SK-N-SH (cell line): ENCODE results near the gene TRAPPC6A. TPM values are rescaled to one million over a fixed set of nuclear protein-coding genes. Genes with fewer than 3 reads are reported as not detected.

ENCODE experiments used
- CTCF ChIA-PET: fragments of 300-600, 350-600 bp; formaldehyde crosslinking; extraction: SDS; loops from one replicate; lab custom pipeline; 2021; lab: Yijun Ruan, JAX
- POLR2A ChIA-PET: fragments of 350-600 bp; sonication (Branson Sonifier 250); formaldehyde crosslinking; extraction: SDS; loops from one replicate; lab custom pipeline; 2020; ENCODE audit warnings: antibody characterized with exemption, inconsistent platforms; lab: Yijun Ruan, JAX
- DNase-seq: peaks from one replicate; pipeline ENCODE4 v3.0.0; 2012
- H2AFZ ChIP-seq: fragments of 200-600 bp; sonication (generic); 2 replicates; pipeline ENCODE4 v1.8.1; 2016; ENCODE audit warnings: antibody characterized with exemption, mild to moderate bottlenecking, low read depth
- H3F3A ChIP-seq: fragments of 200-600 bp; sonication (generic); replicated peaks from 2 replicates; pipeline ENCODE3; 2016; ENCODE audit warnings: antibody characterized with exemption, mild to moderate bottlenecking; ENCODE audit not compliant: insufficient read depth
- H3K27ac ChIP-seq, 2 experiments: fragments of 200-500 bp in 1 of 2; fragments of 200-600 bp in 1 of 2; sonication (Bioruptor generic) in 1 of 2; sonication (generic), shearing (Covaris generic) in 1 of 2; 2 replicates each; pipeline versions ENCODE4 v1.5.1 to v1.6.1; 2014 to 2016; ENCODE audit warnings: low read depth in 2 of 2, inconsistent platforms in 1 of 2, low read length in 1 of 2, mild to moderate bottlenecking in 1 of 2, mixed read lengths in 1 of 2
- H3K27me3 ChIP-seq: fragments of 200-600 bp; sonication (generic), shearing (Covaris generic); 2 replicates; pipeline ENCODE4 v1.6.1; 2016; ENCODE audit warnings: mixed run types; ENCODE audit not compliant: insufficient read depth
- H3K36me3 ChIP-seq, 2 experiments: fragments of 200-500 bp in 1 of 2; fragments of 200-600 bp in 1 of 2; sonication (Bioruptor generic) in 1 of 2; sonication (generic) in 1 of 2; replicated peaks in 1 of 2; 2 replicates each; pipeline versions ENCODE3 to v1.5.1; 2014 to 2016; ENCODE audit warnings: low read length in 1 of 2, mild to moderate bottlenecking in 1 of 2; ENCODE audit not compliant: insufficient read depth in 2 of 2, control insufficient read depth in 1 of 2
- H3K4me1 ChIP-seq, 2 experiments: fragments of 200-500 bp in 1 of 2; fragments of 200-600 bp in 1 of 2; sonication (Bioruptor generic) in 1 of 2; sonication (generic), shearing (Covaris generic) in 1 of 2; 2 replicates each; pipeline versions ENCODE4 v1.5.1 to v1.6.1; 2014 to 2016; ENCODE audit warnings: low read depth in 1 of 2, low read length in 1 of 2, mixed run types in 1 of 2; ENCODE audit not compliant: insufficient read depth in 2 of 2, control insufficient read depth in 1 of 2
- H3K4me2 ChIP-seq: fragments of 200-600 bp; sonication (generic), shearing (Covaris generic); 2 replicates; pipeline ENCODE4 v1.6.1; 2017; ENCODE audit warnings: mixed run types
- H3K4me3 ChIP-seq, 2 experiments: fragments of 200-500 bp in 1 of 2; fragments of 200-600 bp in 1 of 2; sonication (Bioruptor generic) in 1 of 2; sonication (generic), shearing (Covaris generic) in 1 of 2; 2 replicates each; pipeline versions ENCODE4 v1.5.1 to v1.8.1; 2014 to 2016; ENCODE audit warnings: low read depth in 2 of 2, inconsistent platforms in 1 of 2, low read length in 1 of 2, mild to moderate bottlenecking in 1 of 2, mixed read lengths in 1 of 2, moderate library complexity in 1 of 2
- H3K79me2 ChIP-seq: fragments of 200-600 bp; sonication (generic); 2 replicates; pipeline ENCODE4 v1.8.1; 2017; ENCODE audit warnings: mild to moderate bottlenecking; ENCODE audit not compliant: insufficient read depth
- H3K9ac ChIP-seq: fragments of 200-600 bp; sonication (generic); 2 replicates; pipeline ENCODE4 v1.6.1; 2017; ENCODE audit warnings: mixed run types
- H3K9me2 ChIP-seq: fragments of 200-600 bp; sonication (generic); 2 replicates; pipeline ENCODE4 v1.6.1; 2017; ENCODE audit warnings: mixed run types
- H3K9me3 ChIP-seq: fragments of 200-600 bp; sonication (generic); 2 replicates; pipeline ENCODE4 v1.6.1; 2017; ENCODE audit warnings: mixed run types, mild to moderate bottlenecking, moderate library complexity
- H4K20me1 ChIP-seq: fragments of 200-600 bp; sonication (generic); 2 replicates; pipeline ENCODE4 v1.6.1; 2017; ENCODE audit warnings: mild to moderate bottlenecking, mixed run types; ENCODE audit not compliant: insufficient read depth
- CHD2 ChIP-seq: fragments of 150-350 bp; IDR thresholded peaks from 2 replicates; pipeline ENCODE4 v1.6.1; 2018; ENCODE audit warnings: low read length; ENCODE audit not compliant: partially characterized antibody
- EZH2phosphoT487 ChIP-seq: fragments of 200-600 bp; sonication (generic); IDR thresholded peaks from 2 replicates; pipeline ENCODE4 v1.6.1; 2017; ENCODE audit warnings: low read depth, mixed run types, mild to moderate bottlenecking, antibody characterized with exemption, moderate library complexity, borderline replicate concordance
- FOSL2 ChIP-seq: IDR thresholded peaks from 2 replicates; pipeline ENCODE4 v1.4.0; 2012; ENCODE audit warnings: low read depth, mild to moderate bottlenecking, moderate library complexity, borderline replicate concordance
- FOXJ3 ChIP-seq: sonication (generic); formaldehyde crosslinking; IDR thresholded peaks from 2 replicates; pipeline ENCODE4 v1.5.1; 2020; ENCODE audit warnings: mild to moderate bottlenecking, missing genetic modification reagents
- GABPA ChIP-seq: IDR thresholded peaks from 2 replicates; pipeline ENCODE4 v1.4.0; 2012; ENCODE audit warnings: low read depth, mild to moderate bottlenecking
- JUND ChIP-seq: IDR thresholded peaks from 2 replicates; pipeline ENCODE4 v1.4.0; 2012
- MEF2A ChIP-seq: IDR thresholded peaks from 2 replicates; pipeline ENCODE4 v1.4.0; 2012; ENCODE audit warnings: low read depth, borderline replicate concordance
- RAD21 ChIP-seq: IDR thresholded peaks from 2 replicates; pipeline ENCODE4 v1.6.1; 2012; ENCODE audit warnings: mild to moderate bottlenecking, low read length
- RCOR1 ChIP-seq: fragments of 150-350 bp; IDR thresholded peaks from 2 replicates; pipeline ENCODE4 v1.6.1; 2017; ENCODE audit warnings: antibody characterized with exemption, low read length
- RXRA ChIP-seq: IDR thresholded peaks from 2 replicates; pipeline ENCODE4 v1.4.0; 2012; ENCODE audit warnings: low read depth, mild to moderate bottlenecking, borderline replicate concordance
- SIN3A ChIP-seq: IDR thresholded peaks from 2 replicates; pipeline ENCODE4 v1.6.1; 2012; ENCODE audit warnings: low read depth, mild to moderate bottlenecking, low read length, moderate library complexity, borderline replicate concordance
- WGBS: methylation state at CpG from one replicate; pipeline ENCODE4 v1.1.6; 2017; ENCODE audit warnings: low lambda C conversion rate; 5-methylcytosine and 5-hydroxymethylcytosine counted together
- polyA plus RNA-seq, 3 experiments: library from polyadenylated mRNA; depleted of rRNA; stranded (reverse); fragments of >200 nt; gene quantifications; 2 replicates each; pipeline ENCODE4 v1.2.3, GENCODE V29; 2012
- TF ChIP-seq, protein P1 (sequence below): IDR thresholded peaks from 2 replicates; pipeline ENCODE4 v1.4.0; 2012; ENCODE audit warnings: low read depth, borderline replicate concordance
- TF ChIP-seq, protein P2 (sequence below): fragments of 150-350 bp; IDR thresholded peaks from 2 replicates; pipeline ENCODE4 v1.6.1; 2016; ENCODE audit warnings: mild to moderate bottlenecking, low read depth, low read length
- TF ChIP-seq, protein P3 (sequence below): IDR thresholded peaks from 2 replicates; pipeline ENCODE4 v1.4.0; 2012; ENCODE audit warnings: low read depth
- TF ChIP-seq, protein P4 (sequence below): IDR thresholded peaks from 2 replicates; pipeline ENCODE4; 2012
- TF ChIP-seq, protein P5 (sequence below): fragments of 150-350 bp; IDR thresholded peaks from 2 replicates; pipeline ENCODE4 v1.6.1; 2017; ENCODE audit warnings: antibody characterized with exemption, low read length, low read depth, borderline replicate concordance
- TF ChIP-seq, protein P6 (sequence below): IDR thresholded peaks from 2 replicates; pipeline ENCODE4 v1.6.1; 2012; ENCODE audit warnings: mild to moderate bottlenecking, low read depth, low read length, moderate library complexity

Gene TRAPPC6A
- polyA plus RNA-seq, 1 of the 3 experiments (the other 2 are of a cell fraction): 59.0 TPM

DNA sequence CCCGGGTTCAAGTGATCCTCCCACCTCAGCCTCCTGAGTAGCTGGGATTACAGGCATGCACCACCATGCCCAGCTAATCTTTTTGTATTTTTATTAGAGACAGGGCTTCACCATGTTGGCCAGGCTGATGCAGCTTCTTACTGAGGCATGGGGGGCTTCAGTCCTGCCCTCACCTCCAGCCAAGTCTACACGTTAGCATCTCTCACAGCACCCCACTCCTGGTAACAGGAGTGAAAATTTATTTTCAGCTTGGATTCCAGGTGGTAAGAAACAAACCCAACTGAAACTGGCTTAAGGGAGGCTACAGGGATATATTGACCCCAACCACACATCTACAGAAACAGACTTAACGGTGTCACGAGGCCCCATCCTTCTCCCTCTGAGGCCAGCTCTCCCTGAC is 27.9 kb downstream of the TRAPPC6A start:
- Histone ChIP-seq H3K36me3 (peaks cover 0 to 10% of the 10 kb centered on the region in 2 experiments), H3K9ac (no peak overlapping the region), H3K4me2 (no peak overlapping the region), H3K4me1 (peaks cover 0 to 17% of the 10 kb centered on the region in 2 experiments; a peak in 1 of 4 replicates), H3K9me2 (no peaks in the 10 kb centered on the region), H3K4me3 (no peak overlapping the region), H3F3A (no peaks in the 10 kb centered on the region), H3K79me2 (no peaks in the 10 kb centered on the region), H3K27ac (no peak overlapping the region), H4K20me1 (no peaks in the 10 kb centered on the region), H2AFZ (no peak overlapping the region), H3K9me3 (no peaks in the 10 kb centered on the region), H3K27me3 (no peaks in the 10 kb centered on the region; the same call in 1 of the 2 replicates)
- CTCF ChIA-PET: interaction anchor here (1.1 to 4.1 kb wide), 4 partner anchors 12 to 29 kb away, joined by 3 to 21 read pairs (median 4); partner anchors contain the start of genes BLOC1S3 and TRAPPC6A
- no peak for DNase-seq
- TF ChIP-seq FOXJ3: no peak
- POLR2A ChIA-PET: no interaction called here
- WGBS: 79% methylated on average over 4 of the region's 4 CpGs

DNA sequence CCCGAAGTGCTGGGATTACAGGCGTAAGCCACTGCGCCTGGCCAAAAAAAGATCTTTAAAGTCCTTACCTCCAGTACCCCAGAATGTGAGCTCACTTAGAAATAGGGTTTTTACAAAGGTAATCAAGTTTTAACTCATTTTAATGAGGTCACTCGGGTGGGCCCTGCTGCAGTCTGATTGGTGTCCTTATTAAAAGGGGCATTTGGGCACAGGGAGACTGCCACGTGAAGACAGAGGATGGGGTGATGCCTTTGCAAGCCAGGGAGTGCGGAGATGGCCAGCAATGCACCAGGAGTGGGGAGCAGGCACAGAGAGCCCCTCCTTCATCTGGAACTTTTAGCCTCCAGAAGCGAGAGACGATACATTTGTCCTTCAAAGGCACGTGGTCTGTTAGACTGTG is 28.9 kb downstream of the TRAPPC6A start:
- POLR2A ChIA-PET: no interaction called here
- H3K4me2 ChIP-seq: no peak overlapping the region
- H3K36me3 ChIP-seq: peaks cover 0 to 17% of the 10 kb centered on the region in 2 experiments
- no peak overlapping the region for H2AFZ ChIP-seq
- CTCF ChIA-PET: interaction anchor here (0.8 to 2.3 kb wide), 5 partner anchors 13 to 190 kb away, joined by 3 to 7 read pairs (median 4); partner anchors contain the start of genes BLOC1S3, PPP1R37 and TRAPPC6A
- no peaks in the 10 kb centered on the region for H3K9me3 ChIP-seq
- peaks cover 0 to 17% of the 10 kb centered on the region in 2 experiments; a peak in 1 of 4 replicates for H3K4me1 ChIP-seq
- H3K27ac ChIP-seq: no peak overlapping the region
- no peaks in the 10 kb centered on the region for H3K9me2 ChIP-seq
- H3F3A ChIP-seq: no peaks in the 10 kb centered on the region
- H3K4me3 ChIP-seq: no peak overlapping the region
- no peaks in the 10 kb centered on the region; the same call in 1 of the 2 replicates for H3K27me3 ChIP-seq
- no peak overlapping the region for H3K9ac ChIP-seq
- DNase-seq: no peak
- H4K20me1 ChIP-seq: no peaks in the 10 kb centered on the region
- H3K79me2 ChIP-seq: no peaks in the 10 kb centered on the region
- TF ChIP-seq, protein P1, sequence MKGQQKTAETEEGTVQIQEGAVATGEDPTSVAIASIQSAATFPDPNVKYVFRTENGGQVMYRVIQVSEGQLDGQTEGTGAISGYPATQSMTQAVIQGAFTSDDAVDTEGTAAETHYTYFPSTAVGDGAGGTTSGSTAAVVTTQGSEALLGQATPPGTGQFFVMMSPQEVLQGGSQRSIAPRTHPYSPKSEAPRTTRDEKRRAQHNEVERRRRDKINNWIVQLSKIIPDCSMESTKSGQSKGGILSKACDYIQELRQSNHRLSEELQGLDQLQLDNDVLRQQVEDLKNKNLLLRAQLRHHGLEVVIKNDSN: no peak
- TF ChIP-seq GABPA (no peak), MEF2A (no peak), RAD21 (no peak), CHD2 (no peak), SIN3A (no peak), EZH2phosphoT487 (no peak), RCOR1 (no peak), RXRA (no peak), JUND (no peak), FOSL2 (no peak)
- TF ChIP-seq, protein P2, sequence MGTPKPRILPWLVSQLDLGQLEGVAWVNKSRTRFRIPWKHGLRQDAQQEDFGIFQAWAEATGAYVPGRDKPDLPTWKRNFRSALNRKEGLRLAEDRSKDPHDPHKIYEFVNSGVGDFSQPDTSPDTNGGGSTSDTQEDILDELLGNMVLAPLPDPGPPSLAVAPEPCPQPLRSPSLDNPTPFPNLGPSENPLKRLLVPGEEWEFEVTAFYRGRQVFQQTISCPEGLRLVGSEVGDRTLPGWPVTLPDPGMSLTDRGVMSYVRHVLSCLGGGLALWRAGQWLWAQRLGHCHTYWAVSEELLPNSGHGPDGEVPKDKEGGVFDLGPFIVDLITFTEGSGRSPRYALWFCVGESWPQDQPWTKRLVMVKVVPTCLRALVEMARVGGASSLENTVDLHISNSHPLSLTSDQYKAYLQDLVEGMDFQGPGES: no peak
- TF ChIP-seq, protein P3, sequence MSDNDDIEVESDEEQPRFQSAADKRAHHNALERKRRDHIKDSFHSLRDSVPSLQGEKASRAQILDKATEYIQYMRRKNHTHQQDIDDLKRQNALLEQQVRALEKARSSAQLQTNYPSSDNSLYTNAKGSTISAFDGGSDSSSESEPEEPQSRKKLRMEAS: no peak
- TF ChIP-seq, protein P4, sequence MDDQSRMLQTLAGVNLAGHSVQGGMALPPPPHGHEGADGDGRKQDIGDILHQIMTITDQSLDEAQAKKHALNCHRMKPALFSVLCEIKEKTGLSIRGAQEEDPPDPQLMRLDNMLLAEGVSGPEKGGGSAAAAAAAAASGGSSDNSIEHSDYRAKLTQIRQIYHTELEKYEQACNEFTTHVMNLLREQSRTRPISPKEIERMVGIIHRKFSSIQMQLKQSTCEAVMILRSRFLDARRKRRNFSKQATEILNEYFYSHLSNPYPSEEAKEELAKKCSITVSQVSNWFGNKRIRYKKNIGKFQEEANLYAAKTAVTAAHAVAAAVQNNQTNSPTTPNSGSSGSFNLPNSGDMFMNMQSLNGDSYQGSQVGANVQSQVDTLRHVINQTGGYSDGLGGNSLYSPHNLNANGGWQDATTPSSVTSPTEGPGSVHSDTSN: no peak
- TF ChIP-seq, protein P5, sequence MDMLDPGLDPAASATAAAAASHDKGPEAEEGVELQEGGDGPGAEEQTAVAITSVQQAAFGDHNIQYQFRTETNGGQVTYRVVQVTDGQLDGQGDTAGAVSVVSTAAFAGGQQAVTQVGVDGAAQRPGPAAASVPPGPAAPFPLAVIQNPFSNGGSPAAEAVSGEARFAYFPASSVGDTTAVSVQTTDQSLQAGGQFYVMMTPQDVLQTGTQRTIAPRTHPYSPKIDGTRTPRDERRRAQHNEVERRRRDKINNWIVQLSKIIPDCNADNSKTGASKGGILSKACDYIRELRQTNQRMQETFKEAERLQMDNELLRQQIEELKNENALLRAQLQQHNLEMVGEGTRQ: no peak
- TF ChIP-seq, protein P6, sequence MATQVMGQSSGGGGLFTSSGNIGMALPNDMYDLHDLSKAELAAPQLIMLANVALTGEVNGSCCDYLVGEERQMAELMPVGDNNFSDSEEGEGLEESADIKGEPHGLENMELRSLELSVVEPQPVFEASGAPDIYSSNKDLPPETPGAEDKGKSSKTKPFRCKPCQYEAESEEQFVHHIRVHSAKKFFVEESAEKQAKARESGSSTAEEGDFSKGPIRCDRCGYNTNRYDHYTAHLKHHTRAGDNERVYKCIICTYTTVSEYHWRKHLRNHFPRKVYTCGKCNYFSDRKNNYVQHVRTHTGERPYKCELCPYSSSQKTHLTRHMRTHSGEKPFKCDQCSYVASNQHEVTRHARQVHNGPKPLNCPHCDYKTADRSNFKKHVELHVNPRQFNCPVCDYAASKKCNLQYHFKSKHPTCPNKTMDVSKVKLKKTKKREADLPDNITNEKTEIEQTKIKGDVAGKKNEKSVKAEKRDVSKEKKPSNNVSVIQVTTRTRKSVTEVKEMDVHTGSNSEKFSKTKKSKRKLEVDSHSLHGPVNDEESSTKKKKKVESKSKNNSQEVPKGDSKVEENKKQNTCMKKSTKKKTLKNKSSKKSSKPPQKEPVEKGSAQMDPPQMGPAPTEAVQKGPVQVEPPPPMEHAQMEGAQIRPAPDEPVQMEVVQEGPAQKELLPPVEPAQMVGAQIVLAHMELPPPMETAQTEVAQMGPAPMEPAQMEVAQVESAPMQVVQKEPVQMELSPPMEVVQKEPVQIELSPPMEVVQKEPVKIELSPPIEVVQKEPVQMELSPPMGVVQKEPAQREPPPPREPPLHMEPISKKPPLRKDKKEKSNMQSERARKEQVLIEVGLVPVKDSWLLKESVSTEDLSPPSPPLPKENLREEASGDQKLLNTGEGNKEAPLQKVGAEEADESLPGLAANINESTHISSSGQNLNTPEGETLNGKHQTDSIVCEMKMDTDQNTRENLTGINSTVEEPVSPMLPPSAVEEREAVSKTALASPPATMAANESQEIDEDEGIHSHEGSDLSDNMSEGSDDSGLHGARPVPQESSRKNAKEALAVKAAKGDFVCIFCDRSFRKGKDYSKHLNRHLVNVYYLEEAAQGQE: no peak
- 90% methylated on average over 9 of the region's 9 CpGs for WGBS
